Neural progenitor cell (in vitro differentiated cells): ENCODE measurements around the gene NOXA1. TPM values are rescaled to one million over a fixed set of nuclear protein-coding genes. Genes with fewer than 3 reads are reported as not detected.

Experiments
- DNase-seq: peaks from one replicate; pipeline ENCODE4 v3.0.0-alpha.2; 2016; ENCODE audit warnings: low spot score
- H2AFZ ChIP-seq: fragments of 200-600 bp; sonication (generic); replicated peaks from 2 replicates; pipeline ENCODE4 v1.6.1; 2016; ENCODE audit warnings: antibody characterized with exemption
- H3F3A ChIP-seq: fragments of 200-600 bp; sonication (generic); 2 replicates; pipeline ENCODE4 v1.6.1; 2016; ENCODE audit warnings: antibody characterized with exemption, low read depth
- H3K27ac ChIP-seq: fragments of 200-600 bp; sonication (generic); 2 replicates; pipeline ENCODE4 v1.5.1; 2016; ENCODE audit warnings: mild to moderate bottlenecking
- H3K27me3 ChIP-seq: fragments of 200-600 bp; sonication (generic); 2 replicates; pipeline ENCODE4 v1.6.1; 2016; ENCODE audit warnings: mild to moderate bottlenecking, moderate library complexity
- H3K36me3 ChIP-seq: fragments of 200-600 bp; sonication (generic); 2 replicates; pipeline ENCODE4 v1.5.1; 2016
- H3K4me1 ChIP-seq: fragments of 200-600 bp; sonication (generic); 2 replicates; pipeline ENCODE4 v1.6.1; 2016; ENCODE audit warnings: mixed run types
- H3K4me2 ChIP-seq: fragments of 200-600 bp; sonication (generic); 2 replicates; pipeline ENCODE4 v1.6.1; 2016
- H3K4me3 ChIP-seq: fragments of 200-600 bp; sonication (generic); 2 replicates; pipeline ENCODE4 v1.5.1; 2016
- H3K79me2 ChIP-seq: fragments of 200-600 bp; sonication (generic); 2 replicates; pipeline ENCODE4 v1.6.1; 2016; ENCODE audit warnings: low read depth
- H3K9ac ChIP-seq: fragments of 200-600 bp; sonication (generic); 2 replicates; pipeline ENCODE4 v1.6.1; 2016
- H3K9me3 ChIP-seq: fragments of 200-600 bp; sonication (generic); 2 replicates; pipeline ENCODE4 v1.5.1; 2016; ENCODE audit warnings: low read depth
- H4K20me1 ChIP-seq: fragments of 200-600 bp; sonication (generic); 2 replicates; pipeline ENCODE4 v1.6.1; 2016; ENCODE audit warnings: low read depth
- H3K27ac Mint-ChIP-seq: 3 replicates; pipeline ENCODE4 v1.8.0; 2021; ENCODE audit warnings: mixed read lengths
- H3K27me3 Mint-ChIP-seq: 2 replicates; pipeline ENCODE4 v1.8.0; 2022; ENCODE audit warnings: low read depth, mild to moderate bottlenecking, inconsistent platforms, moderate library complexity, mixed read lengths; ENCODE audit not compliant: insufficient read depth
- H3K36me3 Mint-ChIP-seq: 3 replicates; pipeline ENCODE4 v1.8.0; 2021; ENCODE audit warnings: mixed read lengths
- H3K4me1 Mint-ChIP-seq: 3 replicates; pipeline ENCODE4 v1.8.0; 2021; ENCODE audit warnings: mixed read lengths
- H3K4me3 Mint-ChIP-seq: 3 replicates; pipeline ENCODE4 v1.8.0; 2021; ENCODE audit warnings: mild to moderate bottlenecking, moderate library complexity, mixed read lengths
- H3K9me3 Mint-ChIP-seq: 3 replicates; pipeline ENCODE4 v1.8.0; 2020; ENCODE audit warnings: mixed read lengths
- CTCF ChIP-seq: fragments of 200-600 bp; sonication (generic); IDR thresholded peaks from 2 replicates; pipeline ENCODE4 v1.5.1; 2017; ENCODE audit warnings: antibody characterized with exemption, mild to moderate bottlenecking
- EZH2 ChIP-seq: fragments of 200-600 bp; sonication (generic); IDR thresholded peaks from 2 replicates; pipeline ENCODE4 v1.6.1; 2017; ENCODE audit warnings: antibody characterized with exemption, mild to moderate bottlenecking, moderate library complexity
- EZH2phosphoT487 ChIP-seq: fragments of 200-600 bp; sonication (generic); IDR thresholded peaks from 2 replicates; pipeline ENCODE4 v1.6.1; 2017; ENCODE audit warnings: antibody characterized with exemption
- total RNA-seq: library from RNA; depleted of rRNA; stranded (reverse); fragments of >200 nt; gene quantifications from 2 replicates; pipeline ENCODE4 v1.2.3, GENCODE V29; 2015; ENCODE audit warnings: low replicate concordance

The NOXA1 gene
- total RNA-seq, 1 donor from 2014 or later, result 0.39 TPM

DNA sequence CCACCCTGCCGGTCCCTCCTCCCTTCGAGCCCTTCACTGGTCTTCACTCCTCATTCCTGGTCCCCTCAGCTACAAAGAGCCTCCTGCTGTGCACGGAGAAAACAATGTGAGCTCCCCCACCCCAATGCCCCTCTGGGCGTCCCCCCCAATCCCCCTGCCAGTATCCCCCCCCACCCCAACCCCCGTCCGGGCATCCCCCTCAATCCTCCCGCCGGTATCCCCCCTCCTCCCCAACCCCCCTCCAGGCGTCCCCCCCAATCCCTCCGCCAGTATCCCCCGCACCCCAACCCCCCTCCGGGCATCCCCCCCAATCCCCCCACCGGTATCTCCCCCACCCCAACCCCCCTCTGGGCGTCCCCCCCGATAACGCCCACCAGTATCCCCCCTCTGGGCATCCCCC, 43.0 kb upstream of the NOXA1 start:
- H3K4me1 ChIP-seq, result no peaks in the 10 kb centered on the region
- Mint-ChIP-seq H3K36me3 (peaks cover 11% of the 10 kb centered on the region), H3K9me3 (peaks cover 14% of the 10 kb centered on the region), H3K4me3 (no peak overlapping the region), H3K27ac (no peak overlapping the region), H3K4me1 (peaks cover 14% of the 10 kb centered on the region), H3K27me3 (peaks cover 4% of the 10 kb centered on the region)
- H3K79me2 ChIP-seq, result no peaks in the 10 kb centered on the region
- no peak overlapping the region for H3K4me2 ChIP-seq
- H3F3A ChIP-seq, result peaks cover 4% of the 10 kb centered on the region
- no peaks in the 10 kb centered on the region for H4K20me1 ChIP-seq
- no peaks in the 10 kb centered on the region for H3K27me3 ChIP-seq
- no peak for DNase-seq
- H3K36me3 ChIP-seq, result no peaks in the 10 kb centered on the region
- H3K27ac ChIP-seq, result no peak overlapping the region
- TF ChIP-seq EZH2phosphoT487 (no peak), CTCF (no peak), EZH2 (no peak)
- H2AFZ ChIP-seq, result no peak overlapping the region
- H3K9me3 ChIP-seq, result no peaks in the 10 kb centered on the region
- no peak overlapping the region for H3K9ac ChIP-seq
- H3K4me3 ChIP-seq, result no peak overlapping the region

- Mint-ChIP-seq H3K27me3 (peaks cover 4% of the 10 kb centered on the region), H3K9me3 (peaks cover 12% of the 10 kb centered on the region), H3K27ac (no peak overlapping the region), H3K4me1 (peaks cover 14% of the 10 kb centered on the region), H3K4me3 (no peak overlapping the region), H3K36me3 (peaks cover 10% of the 10 kb centered on the region)
- DNase-seq, result no peak
- no peaks in the 10 kb centered on the region for H4K20me1 ChIP-seq
- no peaks in the 10 kb centered on the region for H3K36me3 ChIP-seq
- H3F3A ChIP-seq, result peaks cover under 1% of the 10 kb centered on the region
- H3K4me1 ChIP-seq, result no peaks in the 10 kb centered on the region
- no peak for TF ChIP-seq EZH2phosphoT487
- TF ChIP-seq CTCF, result no peak
- no peak for TF ChIP-seq EZH2
- H3K9me3 ChIP-seq, result no peaks in the 10 kb centered on the region
- H3K4me3 ChIP-seq, result no peak overlapping the region
- H2AFZ ChIP-seq, result no peak overlapping the region
- no peak overlapping the region for H3K9ac ChIP-seq
- no peak overlapping the region for H3K4me2 ChIP-seq
- no peaks in the 10 kb centered on the region for H3K79me2 ChIP-seq
- no peaks in the 10 kb centered on the region for H3K27me3 ChIP-seq
- H3K27ac ChIP-seq, result no peak overlapping the region
Measured at GRCh38 chr9:137380606-137381005, 42.6 kb upstream of the NOXA1 start.

- Mint-ChIP-seq H3K9me3 (peaks cover 5% of the 10 kb centered on the region), H3K4me1 (peaks cover 14% of the 10 kb centered on the region), H3K27ac (peak overlapping the region; percentile 57), H3K36me3 (peaks cover 5% of the 10 kb centered on the region), H3K27me3 (peaks cover 2% of the 10 kb centered on the region), H3K4me3 (no peak overlapping the region)
- H3K9me3 ChIP-seq, result no peaks in the 10 kb centered on the region
- no peak for TF ChIP-seq EZH2phosphoT487
- no peak for TF ChIP-seq EZH2
- no peaks in the 10 kb centered on the region for H3K27me3 ChIP-seq
- H2AFZ ChIP-seq, result no peak overlapping the region
- no peaks in the 10 kb centered on the region for H3K79me2 ChIP-seq
- H4K20me1 ChIP-seq, result no peaks in the 10 kb centered on the region
- H3K27ac ChIP-seq, result no peak overlapping the region
- no peak for DNase-seq
- H3K36me3 ChIP-seq, result no peaks in the 10 kb centered on the region
- H3K9ac ChIP-seq, result no peak overlapping the region
- no peak overlapping the region for H3K4me3 ChIP-seq
- H3K4me1 ChIP-seq, result no peaks in the 10 kb centered on the region
- H3K4me2 ChIP-seq, result no peak overlapping the region
- no peaks in the 10 kb centered on the region for H3F3A ChIP-seq
Measured at GRCh38 chr9:137381501-137382443, 41.4 kb upstream of the NOXA1 start.
